ENCODE measurements around the gene KLHL40.

KLHL40 gene

GRCh38 chr3:42686832-42687650, 1.7 kb downstream of the KLHL40 start:
- DNase-seq: no peak
- in situ Hi-C loops (cut with MboI; ENCODE audit: low pct_unique_long_range_greater_than_20kb, low sequenced_read_pairs): no loop called here

- no peak for DNase-seq
- in situ Hi-C loops (cut with MboI; ENCODE audit: low pct_unique_long_range_greater_than_20kb, low sequenced_read_pairs): no loop called here
Measured at GRCh38 chr3:42688016-42688415, 2.7 kb downstream of the KLHL40 start.

- DNase-seq: no peak
- in situ Hi-C loops (cut with MboI; ENCODE audit: low pct_unique_long_range_greater_than_20kb, low sequenced_read_pairs): no loop called here
Measured at GRCh38 chr3:42688487-42689420, 3.4 kb downstream of the KLHL40 start.

GRCh38 chr3:42689421-42690014, 4.2 kb downstream of the KLHL40 start:
- in situ Hi-C loops (cut with MboI; ENCODE audit: low pct_unique_long_range_greater_than_20kb, low sequenced_read_pairs): no loop called here
- DNase-seq: no peak

- no peak for DNase-seq
- in situ Hi-C loops (cut with MboI; ENCODE audit: low pct_unique_long_range_greater_than_20kb, low sequenced_read_pairs): no loop called here
Measured at GRCh38 chr3:42690191-42690590, 4.9 kb downstream of the KLHL40 start.

- in situ Hi-C loops (cut with MboI; ENCODE audit: low pct_unique_long_range_greater_than_20kb, low sequenced_read_pairs): no loop called here
- DNase-seq: no peak
Measured at GRCh38 chr3:42690766-42691680, 5.7 kb downstream of the KLHL40 start.

GRCh38 chr3:42691816-42692666, 6.7 kb downstream of the KLHL40 start:
- in situ Hi-C loops (cut with MboI; ENCODE audit: low pct_unique_long_range_greater_than_20kb, low sequenced_read_pairs): no loop called here

GRCh38 chr3:42692667-42693529, 7.6 kb downstream of the KLHL40 start:
- in situ Hi-C loops (cut with MboI; ENCODE audit: low pct_unique_long_range_greater_than_20kb, low sequenced_read_pairs): no loop called here
- DNase-seq: no peak

More at GRCh38 chr3:42691816-42692666, 6.7 kb downstream of the KLHL40 start:
- DNase-seq: no peak

- DNase-seq: no peak
- in situ Hi-C loops (cut with MboI; ENCODE audit: low pct_unique_long_range_greater_than_20kb, low sequenced_read_pairs): no loop called here
Measured at GRCh38 chr3:42693530-42693930, 8.2 kb downstream of the KLHL40 start.

- in situ Hi-C loops (cut with MboI; ENCODE audit: low pct_unique_long_range_greater_than_20kb, low sequenced_read_pairs): no loop called here
- DNase-seq: no peak
Measured at GRCh38 chr3:42694366-42694765, 9.0 kb downstream of the KLHL40 start.

GRCh38 chr3:42696356-42697288, 11.3 kb downstream of the KLHL40 start:
- no peak for DNase-seq
- in situ Hi-C loops (cut with MboI; ENCODE audit: low pct_unique_long_range_greater_than_20kb, low sequenced_read_pairs): no loop called here

GRCh38 chr3:42697289-42698051, 12.1 kb downstream of the KLHL40 start:
- in situ Hi-C loops (cut with MboI; ENCODE audit: low pct_unique_long_range_greater_than_20kb, low sequenced_read_pairs): no loop called here
- DNase-seq: no peak

- in situ Hi-C loops (cut with MboI; ENCODE audit: low pct_unique_long_range_greater_than_20kb, low sequenced_read_pairs): no loop called here
- DNase-seq: no peak
Measured at GRCh38 chr3:42698216-42698910, 13.0 kb downstream of the KLHL40 start.

GRCh38 chr3:42698911-42699230, 13.5 kb downstream of the KLHL40 start:
- in situ Hi-C loops (cut with MboI; ENCODE audit: low pct_unique_long_range_greater_than_20kb, low sequenced_read_pairs): no loop called here

GRCh38 chr3:42699511-42699971, 14.2 kb downstream of the KLHL40 start:
- DNase-seq: no peak
- in situ Hi-C loops (cut with MboI; ENCODE audit: low pct_unique_long_range_greater_than_20kb, low sequenced_read_pairs): no loop called here

More at GRCh38 chr3:42698911-42699230, 13.5 kb downstream of the KLHL40 start:
- DNase-seq: no peak
